GM12878 (cell line): Measurements from ENCODE around the gene RPS6KA5. TPM values are rescaled to one million over a fixed set of nuclear protein-coding genes. Genes with fewer than 3 reads are reported as not detected.

Source experiments
- CBX3 ChIP-seq: fragments of 200-600 bp; sonication (generic); IDR thresholded peaks from 2 replicates; pipeline ENCODE4 v1.6.1; 2016; ENCODE audit warnings: low read depth, borderline replicate concordance
- EGR1 ChIP-seq, 2 experiments: IDR thresholded peaks; 1 replicate in 1 of 2; 2 replicates in 1 of 2; pipeline ENCODE4 v1.6.1; 2011 to 2012; ENCODE audit warnings: low read depth in 2 of 2, low read length in 2 of 2, borderline replicate concordance in 1 of 2, mild to moderate bottlenecking in 1 of 2, moderate library complexity in 1 of 2
- ETV6 ChIP-seq, 2 experiments: fragments of 450-650 bp in 1 of 2; IDR thresholded peaks in 1 of 2; conservative IDR thresholded peaks in 1 of 2; 2 replicates each; pipeline ENCODE4 v1.6.1; 2014; ENCODE audit warnings: antibody characterized with exemption in 1 of 2, borderline replicate concordance in 1 of 2, low read depth in 1 of 2, mild to moderate bottlenecking in 1 of 2, moderate library complexity in 1 of 2
- GATAD2B ChIP-seq: fragments of 450-650 bp; conservative IDR thresholded peaks from 2 replicates; pipeline ENCODE4 v1.6.1; 2017; ENCODE audit warnings: low read depth, mild to moderate bottlenecking, moderate library complexity
- JUND ChIP-seq: IDR thresholded peaks from 2 replicates; pipeline ENCODE4 v1.6.1; 2012; ENCODE audit warnings: low read depth, mild to moderate bottlenecking, low read length, improper control_type of control experiment, moderate library complexity
- LARP7 ChIP-seq: fragments of 450-650 bp; IDR thresholded peaks from 2 replicates; pipeline ENCODE4 v1.6.1; 2017; ENCODE audit warnings: mild to moderate bottlenecking
- MEF2A ChIP-seq: IDR thresholded peaks from 2 replicates; pipeline ENCODE4 v1.6.1; 2011; ENCODE audit warnings: low read depth, mild to moderate bottlenecking, low read length, moderate library complexity; ENCODE audit not compliant: insufficient read depth
- MLLT1 ChIP-seq: fragments of 450-650 bp; IDR thresholded peaks from 2 replicates; pipeline ENCODE4 v1.6.1; 2016; ENCODE audit warnings: mild to moderate bottlenecking
- MYB ChIP-seq: fragments of 150-350 bp; IDR thresholded peaks from 2 replicates; pipeline ENCODE4 v1.6.1; 2014; ENCODE audit warnings: mild to moderate bottlenecking, low read depth, low read length, borderline replicate concordance
- MYC ChIP-seq: IDR thresholded peaks from 2 replicates; pipeline ENCODE4 v1.6.1; 2011; ENCODE audit warnings: mild to moderate bottlenecking, low read length, moderate library complexity, inconsistent platforms; ENCODE audit not compliant: insufficient read depth, insufficient replicate concordance, insufficient read length, severe bottlenecking
- REST ChIP-seq: IDR thresholded peaks from 2 replicates; pipeline ENCODE4 v1.6.1; 2012; ENCODE audit warnings: mild to moderate bottlenecking, low read depth, low read length
- SKIL ChIP-seq: fragments of 450-650 bp; IDR thresholded peaks from 2 replicates; pipeline ENCODE4 v1.6.1; 2017; ENCODE audit warnings: mild to moderate bottlenecking, low read depth, inconsistent platforms; ENCODE audit not compliant: poor library complexity, severe bottlenecking
- SPI1 ChIP-seq: IDR thresholded peaks from 2 replicates; pipeline ENCODE4 v1.6.1; 2011; ENCODE audit warnings: low read depth, mild to moderate bottlenecking, low read length, moderate library complexity, borderline replicate concordance; ENCODE audit not compliant: insufficient read depth
- SREBF2 ChIP-seq: IDR thresholded peaks from 2 replicates; pipeline ENCODE4 v1.6.1; 2012; ENCODE audit warnings: mild to moderate bottlenecking, low read length
- TCF7 ChIP-seq: IDR thresholded peaks from 2 replicates; pipeline ENCODE4 v1.6.1; 2014; ENCODE audit warnings: antibody characterized with exemption, borderline replicate concordance
- USF1 ChIP-seq: IDR thresholded peaks from 2 replicates; pipeline ENCODE4 v1.6.1; 2011; ENCODE audit warnings: borderline replicate concordance, low read depth, mild to moderate bottlenecking, moderate library complexity, mixed read lengths, low read length; ENCODE audit not compliant: insufficient read depth; ENCODE audit errors: extremely low read length
- ZNF622 ChIP-seq: fragments of 450-650 bp; IDR thresholded peaks from 2 replicates; pipeline ENCODE4 v1.6.1; 2017; ENCODE audit warnings: mild to moderate bottlenecking, inconsistent platforms
- polyA plus RNA-seq, 11 experiments: library from polyadenylated mRNA; depleted of rRNA in 4 of 11; unstranded in 6 of 11; stranded (reverse) in 5 of 11; fragments of >200 nt; fragmentation: Nextera tagmentation in 4 of 11; fragmentation: Illumina TruSeq in 1 of 11; extraction: Ambion mirVana in 4 of 11; extraction: Trizol in 1 of 11; gene quantifications; 1 replicate in 1 of 11; 2 replicates in 10 of 11; pipeline versions ENCODE4 v1.2.1 to v1.2.3, GENCODE V29; 2011 to 2016; ENCODE audit warnings: inconsistent platforms in 2 of 11, missing spikeins in 2 of 11, low read depth in 1 of 11
- total RNA-seq, 4 experiments: library from RNA; depleted of rRNA in 3 of 4; stranded (reverse); fragments of >200 nt in 3 of 4; fragmentation: Illumina TruSeq in 1 of 4; extraction: Trizol in 1 of 4; gene quantifications; 2 replicates each; pipeline versions ENCODE4 v1.2.1 to v1.2.3, GENCODE V29; 2013 to 2021

RPS6KA5 gene
- total and polyA plus RNA-seq, 10 of the 15 experiments (the other 5 are each of a cell fraction or from before 2014, with no cell fraction given), result 1.4 to 7.0 (median 3.7) TPM

- TF ChIP-seq REST (no peak), LARP7 (peak; percentile 92), CBX3 (no peak), MYC (no peak), SKIL (no peak), ETV6 (conservative IDR thresholded peaks at IDR 0.05 in 1 of 2, IDR thresholded peaks at IDR 0.05 in 1 of 2; ENCODE audit: borderline replicate concordance in 1 of 2, low read depth in 1 of 2) (no peak), ZNF622 (peak; percentile 74), MEF2A (no peak), GATAD2B (peak; percentile 42; the same call in 1 of the 2 replicates), SPI1 (peak; percentile 24; the same call in 1 of the 2 replicates), SREBF2 (0 out of 2 replicates have a peak, but pooled peaks have one; percentile 28), MLLT1 (peak; percentile 71), MYB (0 out of 2 replicates have a peak, but pooled peaks have one; percentile 30), USF1 (no peak), TCF7 (no peak), EGR1 (IDR thresholded peaks at IDR 0.05; ENCODE audit: borderline replicate concordance in 1 of 2, low read depth in 2 of 2, low read length in 2 of 2) (peak in 1 of 2 experiments; percentile 83; a peak in 2 of 3 replicates), JUND (no peak)
Observed at GRCh38 chr14:91060351-91061055, at the start of gene RPS6KA5 (continued).
